Cerebellar cortex (tissue), 1 donor: Measurements from ENCODE around the gene CDX4.
"Not testable (repeated sequence)": the region's sequence is repeated elsewhere in the genome, so short reads cannot be mapped to it uniquely, and the experiment has no call there.

Source experiments
- DNase-seq: peaks from one replicate; pipeline ENCODE4 v3.0.0-alpha.2; 2015; ENCODE audit warnings: low spot score

The CDX4 gene, protein sequence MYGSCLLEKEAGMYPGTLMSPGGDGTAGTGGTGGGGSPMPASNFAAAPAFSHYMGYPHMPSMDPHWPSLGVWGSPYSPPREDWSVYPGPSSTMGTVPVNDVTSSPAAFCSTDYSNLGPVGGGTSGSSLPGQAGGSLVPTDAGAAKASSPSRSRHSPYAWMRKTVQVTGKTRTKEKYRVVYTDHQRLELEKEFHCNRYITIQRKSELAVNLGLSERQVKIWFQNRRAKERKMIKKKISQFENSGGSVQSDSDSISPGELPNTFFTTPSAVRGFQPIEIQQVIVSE

GRCh38 chrX:73446831-73447230 lies at the start of gene CDX4:
TSS of gene CDX4 (plus strand) at chrX:73447053. CDS start at chrX:73447254, 201 bp downstream.
- no peak for DNase-seq

- DNase-seq = no peak
These were observed 48.5 kb upstream of the CDX4 start for GRCh38 chrX:73398185-73398914.

- no peak for DNase-seq
These were observed 46.6 kb upstream of the CDX4 start for GRCh38 chrX:73400136-73400748.

- no peak for DNase-seq
These were observed 45.1 kb upstream of the CDX4 start for GRCh38 chrX:73401591-73402266.

- no peak for DNase-seq
These were observed 33.9 kb upstream of the CDX4 start for GRCh38 chrX:73412930-73413329.

DNA sequence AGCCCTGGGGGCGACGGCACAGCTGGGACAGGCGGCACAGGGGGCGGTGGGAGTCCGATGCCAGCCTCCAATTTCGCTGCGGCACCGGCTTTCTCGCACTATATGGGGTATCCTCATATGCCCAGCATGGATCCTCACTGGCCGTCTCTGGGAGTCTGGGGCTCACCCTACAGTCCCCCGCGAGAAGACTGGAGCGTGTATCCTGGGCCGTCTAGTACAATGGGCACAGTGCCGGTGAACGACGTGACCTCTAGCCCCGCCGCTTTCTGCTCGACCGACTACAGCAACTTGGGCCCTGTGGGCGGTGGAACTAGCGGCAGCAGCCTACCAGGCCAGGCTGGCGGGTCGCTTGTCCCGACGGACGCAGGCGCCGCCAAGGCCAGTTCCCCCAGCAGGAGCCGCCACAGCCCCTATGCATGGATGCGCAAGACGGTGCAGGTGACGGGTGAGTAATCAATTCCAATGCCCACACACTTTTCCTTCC lies 500 bp downstream of the CDX4 start:
- DNase-seq = no peak

DNA sequence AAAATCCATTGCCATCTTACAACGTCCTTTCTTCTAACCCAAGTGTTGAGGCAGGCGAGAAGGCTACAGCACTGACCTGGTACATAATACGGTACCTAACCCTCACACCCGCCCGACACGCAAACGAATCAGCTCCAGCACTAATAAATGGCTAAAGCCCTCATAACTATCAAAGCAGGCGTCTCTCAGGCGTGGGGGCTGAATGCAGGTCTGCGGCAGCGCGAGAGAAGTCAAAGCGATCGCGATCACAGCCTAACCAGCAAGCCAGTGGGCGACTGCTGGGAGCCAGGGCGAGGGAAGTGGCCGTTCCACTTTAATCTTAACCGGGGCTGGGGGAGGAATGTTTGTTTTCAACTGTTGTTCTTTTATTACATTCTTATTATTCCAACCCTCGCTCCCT lies 1.5 kb downstream of the CDX4 start:
- DNase-seq = no peak

DNA sequence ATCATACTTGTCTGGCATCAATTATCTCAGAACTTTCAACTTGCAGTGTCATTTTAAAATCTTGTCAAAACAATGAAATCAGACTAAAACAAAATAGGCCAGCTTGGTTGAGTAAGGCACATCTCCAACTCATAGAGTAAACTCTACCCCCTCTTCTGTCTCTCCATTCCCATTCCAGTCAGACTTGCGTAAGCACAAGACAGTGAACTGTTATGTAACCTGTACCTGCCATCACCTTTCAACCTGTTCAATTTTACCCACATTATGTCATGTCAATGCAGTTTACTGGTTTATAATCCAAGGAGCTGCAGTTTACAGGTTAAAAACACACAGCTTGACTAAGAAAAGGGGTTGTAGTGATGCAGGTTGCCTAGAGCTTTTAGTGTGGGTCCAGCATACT lies 8.3 kb downstream of the CDX4 start:
- no peak for DNase-seq

DNA sequence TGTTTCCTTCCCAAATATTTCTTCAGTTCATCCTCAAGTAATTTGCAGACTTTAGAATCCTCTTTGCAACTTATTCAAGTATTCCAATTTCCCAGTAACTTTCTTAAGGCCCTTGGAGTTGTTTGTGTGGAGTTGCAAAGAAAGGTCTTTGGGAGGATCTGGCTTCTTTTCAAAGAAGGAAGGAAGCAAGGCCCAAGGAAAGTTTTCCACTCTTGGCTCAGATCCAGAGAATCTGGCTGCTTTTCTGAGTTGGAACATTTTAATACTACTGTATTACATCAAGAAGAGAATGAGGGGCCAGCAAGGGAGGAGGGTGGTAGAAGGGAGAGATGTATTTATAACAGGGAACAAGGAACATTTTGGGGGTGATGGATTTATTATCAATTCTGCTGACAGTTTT lies 10.5 kb downstream of the CDX4 start:
- DNase-seq = no peak

DNA sequence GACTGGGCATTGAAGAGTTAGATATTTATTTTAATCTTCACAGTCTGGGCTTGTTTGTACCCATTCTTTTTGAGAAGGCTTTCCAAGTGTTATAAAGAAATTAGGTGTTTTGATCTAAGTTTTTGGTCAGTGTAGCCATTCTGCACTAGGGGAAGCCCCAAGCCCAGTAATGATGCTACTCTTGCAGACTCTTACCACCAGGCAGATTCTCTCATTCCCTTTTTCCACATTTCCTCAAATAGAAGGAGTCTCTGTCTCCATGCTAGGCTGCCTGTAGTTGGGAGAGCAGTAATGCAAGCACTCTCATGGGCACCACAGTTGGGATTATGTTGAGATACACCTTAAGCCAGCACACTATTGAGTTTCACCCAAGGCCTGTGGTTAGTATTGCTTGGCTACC lies 21.5 kb downstream of the CDX4 start:
- DNase-seq = no peak

DNA sequence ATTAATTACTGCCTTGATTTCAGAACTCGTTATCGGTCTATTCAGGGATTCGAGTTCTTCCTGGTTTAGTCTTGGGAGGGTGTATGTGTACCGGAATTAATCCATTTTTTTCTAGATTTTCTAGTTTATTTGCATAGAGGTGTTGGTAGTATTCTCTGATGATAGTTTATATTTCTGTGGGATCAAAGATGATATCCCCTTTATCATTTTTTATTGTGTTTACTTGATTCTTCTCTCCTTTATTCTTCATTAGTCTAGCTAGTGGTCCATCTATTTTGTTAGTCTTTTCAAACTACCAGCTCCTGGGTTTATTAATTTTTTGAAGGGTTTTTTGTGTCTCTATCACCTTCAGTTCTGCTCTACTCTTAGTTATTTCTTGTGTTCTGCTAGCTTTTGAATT lies 32.1 kb downstream of the CDX4 start:
- peak; percentile 12 for DNase-seq

- no peak for DNase-seq
These were observed 34.7 kb downstream of the CDX4 start for GRCh38 chrX:73481521-73481920.

- DNase-seq = no peak
These were observed 43.8 kb downstream of the CDX4 start for GRCh38 chrX:73490661-73491060.

DNA sequence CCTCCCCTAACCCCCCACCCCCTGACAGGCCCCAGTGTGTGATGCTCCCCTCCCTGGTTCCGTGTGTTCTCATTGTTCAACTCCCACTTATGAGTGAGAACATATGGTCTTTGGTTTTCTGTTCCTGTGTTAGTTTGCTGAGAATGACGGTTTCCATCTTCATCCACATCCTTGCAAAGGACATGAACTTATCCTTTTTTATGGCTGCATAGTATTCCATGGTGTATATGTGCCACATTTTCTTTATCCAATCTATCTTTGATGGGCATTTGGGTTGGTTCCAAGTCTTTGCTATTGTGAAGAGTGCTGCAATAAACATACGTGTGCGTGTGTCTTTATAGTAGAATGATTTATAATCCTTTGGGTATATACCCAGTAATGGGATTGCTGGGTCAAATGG lies 45.3 kb downstream of the CDX4 start:
- not testable (repeated sequence) for DNase-seq
